ENCODE data around the gene BMP8B.
"Not testable (repeated sequence)": the region's sequence is repeated elsewhere in the genome, so short reads cannot be mapped to it uniquely, and the experiment has no call there.

Gene BMP8B

DNA sequence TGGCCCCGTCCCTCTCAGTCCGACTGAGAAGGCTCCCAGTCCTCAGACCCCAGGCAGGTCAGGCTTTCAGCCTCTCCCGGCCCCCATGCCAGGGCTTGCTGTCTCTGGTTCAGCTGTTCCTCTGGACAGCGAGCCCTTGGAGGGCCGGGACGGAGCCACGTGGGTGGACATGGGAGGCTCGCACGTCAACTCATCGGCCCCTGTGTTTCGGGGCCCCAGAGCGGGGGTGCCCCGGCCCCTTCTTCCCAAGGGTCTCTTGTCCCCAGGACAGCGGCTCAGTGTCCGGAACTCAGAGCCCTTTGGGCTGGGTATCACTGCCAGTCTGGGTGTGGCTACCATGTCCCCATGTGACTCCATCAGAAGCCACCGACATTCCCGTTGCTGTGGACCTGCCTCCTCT lies 10.8 kb downstream of the BMP8B start:
- not testable (repeated sequence) for DNase-seq (ENCODE audit: low read depth)

DNA sequence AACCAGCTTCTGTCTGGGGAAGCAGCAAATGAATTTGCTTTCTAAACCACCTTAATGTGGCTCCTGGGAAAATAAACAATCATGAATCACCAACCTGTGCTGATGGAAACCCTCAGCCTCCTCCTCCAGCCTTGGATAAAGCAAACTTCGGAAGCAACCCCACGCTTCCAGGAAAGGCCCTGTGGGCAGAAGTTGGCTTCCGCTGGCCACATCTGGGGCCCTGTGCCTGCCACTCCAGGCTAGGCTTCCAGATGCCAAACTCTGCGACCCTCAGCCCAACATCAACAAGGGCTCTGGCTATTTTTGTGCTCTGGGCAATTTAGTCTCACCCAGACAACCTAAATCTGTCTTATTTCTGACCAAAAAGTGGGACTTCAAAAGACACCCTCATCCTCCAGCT lies 11.4 kb downstream of the BMP8B start:
- DNase-seq (ENCODE audit: low read depth) = no peak

DNA sequence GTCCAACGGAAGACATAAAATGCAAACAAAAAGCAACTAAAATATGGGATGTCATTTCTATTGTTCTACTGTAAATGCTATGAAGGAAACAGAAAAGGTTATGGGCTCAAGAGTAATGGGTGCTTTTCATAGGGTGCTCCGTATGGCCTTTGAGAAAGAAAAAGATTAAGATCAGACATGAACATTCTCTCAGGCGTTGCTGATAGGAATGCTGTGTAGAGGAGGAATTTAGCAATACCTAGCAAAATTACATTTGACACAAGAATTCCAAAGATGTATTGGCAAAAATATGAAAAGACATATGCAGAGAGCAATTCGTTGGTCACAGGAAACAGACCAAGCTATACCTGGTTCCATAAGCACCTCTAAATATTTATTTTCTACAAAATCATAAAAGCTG lies 11.8 kb downstream of the BMP8B start:
- no peak for DNase-seq (ENCODE audit: low read depth)

DNA sequence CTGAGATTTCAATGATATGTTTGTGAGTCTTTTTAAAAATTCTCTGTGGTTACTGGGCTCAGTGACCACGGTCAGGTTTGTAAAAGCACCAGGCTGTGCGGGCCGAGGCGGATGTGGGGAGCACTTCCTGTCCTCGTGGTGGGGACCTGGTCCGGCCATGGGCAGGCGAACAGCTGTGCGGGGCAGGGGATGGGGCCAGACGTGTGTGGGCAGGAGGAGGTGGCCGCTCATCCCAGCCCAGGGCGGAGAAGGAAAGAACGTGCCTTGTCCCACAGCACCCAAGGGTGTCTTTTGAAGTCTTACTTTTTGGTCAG lies 12.3 kb downstream of the BMP8B start:
- DNase-seq (ENCODE audit: low read depth) = no peak

DNA sequence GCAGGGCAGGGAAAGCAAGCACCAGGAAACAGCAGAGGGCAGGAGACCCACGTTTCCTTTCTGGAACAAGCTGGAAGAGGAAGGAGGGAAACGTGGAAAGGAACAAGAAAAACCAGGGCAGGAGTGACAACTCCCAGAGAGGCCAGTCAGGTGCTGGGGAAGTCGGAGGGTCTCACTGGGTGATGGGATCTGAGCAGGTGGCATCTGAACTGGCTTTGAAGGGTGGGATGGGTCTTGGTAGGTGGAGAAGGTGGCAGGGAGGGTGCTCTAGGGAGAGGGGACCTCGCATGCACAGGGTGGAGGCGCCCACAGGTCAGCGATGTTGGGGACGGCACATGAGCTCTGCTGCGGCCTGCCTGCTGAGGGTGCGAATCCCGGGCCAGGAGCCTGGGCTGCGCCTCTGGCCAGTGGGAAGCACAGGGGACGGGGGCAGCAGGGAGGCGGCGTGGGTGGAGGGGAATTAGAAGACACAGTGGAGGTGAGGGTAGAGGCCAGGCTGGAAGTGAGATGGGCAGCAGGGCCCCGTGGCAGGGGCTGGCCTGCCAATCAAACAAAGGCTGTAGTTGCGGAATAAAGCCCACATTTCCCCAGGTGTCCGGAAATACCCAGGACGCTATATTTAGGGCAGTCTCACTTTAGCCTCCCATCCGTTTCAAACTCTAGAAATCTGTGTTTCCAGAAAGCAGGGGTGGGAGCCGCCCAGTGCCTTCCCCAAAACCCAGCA lies 12.8 kb downstream of the BMP8B start:
- not testable (repeated sequence) for DNase-seq (ENCODE audit: low read depth)

DNA sequence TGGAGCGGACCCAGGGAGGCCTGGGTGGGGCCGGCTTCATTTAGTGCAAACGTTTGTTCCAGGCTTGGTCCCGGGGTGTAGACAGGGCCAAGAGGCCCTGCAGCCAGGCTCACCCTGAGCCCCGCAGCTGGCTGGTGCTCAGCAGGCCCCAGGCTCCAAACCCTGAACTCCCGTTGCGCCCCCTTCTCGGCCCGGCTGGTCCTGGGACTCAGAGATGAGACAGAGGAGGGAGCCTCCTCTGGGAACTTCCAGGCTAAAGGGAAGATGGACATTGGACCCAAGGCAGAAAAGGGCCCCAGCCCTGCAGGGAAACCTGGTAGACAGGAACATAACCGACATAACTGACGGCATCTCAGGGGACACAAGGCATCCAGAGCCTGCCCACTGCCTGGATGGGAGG lies 13.5 kb downstream of the BMP8B start:
- not testable (repeated sequence) for DNase-seq (ENCODE audit: low read depth)

DNA sequence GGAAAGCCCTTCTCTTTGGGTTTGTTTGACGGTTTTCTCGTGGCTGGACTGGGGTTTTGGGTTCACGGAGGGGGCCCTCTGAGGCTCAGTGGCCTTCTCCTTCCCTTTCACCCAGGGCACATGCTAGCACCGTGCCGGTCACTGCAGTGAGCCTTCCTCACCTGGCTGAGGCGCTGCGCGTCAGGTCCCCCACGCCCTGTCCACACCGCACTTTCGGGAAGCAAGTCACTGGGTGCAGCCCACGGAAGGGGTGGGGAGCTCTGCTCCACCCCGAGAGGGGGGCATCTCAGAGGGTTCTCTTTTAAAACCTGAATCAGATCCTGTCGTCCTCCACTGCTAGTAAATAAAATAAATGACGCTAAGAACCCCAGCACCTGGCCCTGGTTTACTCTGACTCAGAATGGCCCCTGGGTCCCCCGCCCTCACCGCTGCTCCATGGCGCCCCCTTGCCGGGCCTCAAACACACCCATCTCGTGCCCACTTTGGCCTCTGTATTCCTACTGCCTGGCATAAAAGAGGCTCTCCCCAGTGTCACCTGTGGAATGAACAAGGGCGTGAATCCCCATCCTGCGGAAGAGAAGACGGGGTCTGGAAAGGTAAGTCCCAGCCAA lies 15.2 kb downstream of the BMP8B start:
- not testable (repeated sequence) for DNase-seq (ENCODE audit: low read depth)

DNA sequence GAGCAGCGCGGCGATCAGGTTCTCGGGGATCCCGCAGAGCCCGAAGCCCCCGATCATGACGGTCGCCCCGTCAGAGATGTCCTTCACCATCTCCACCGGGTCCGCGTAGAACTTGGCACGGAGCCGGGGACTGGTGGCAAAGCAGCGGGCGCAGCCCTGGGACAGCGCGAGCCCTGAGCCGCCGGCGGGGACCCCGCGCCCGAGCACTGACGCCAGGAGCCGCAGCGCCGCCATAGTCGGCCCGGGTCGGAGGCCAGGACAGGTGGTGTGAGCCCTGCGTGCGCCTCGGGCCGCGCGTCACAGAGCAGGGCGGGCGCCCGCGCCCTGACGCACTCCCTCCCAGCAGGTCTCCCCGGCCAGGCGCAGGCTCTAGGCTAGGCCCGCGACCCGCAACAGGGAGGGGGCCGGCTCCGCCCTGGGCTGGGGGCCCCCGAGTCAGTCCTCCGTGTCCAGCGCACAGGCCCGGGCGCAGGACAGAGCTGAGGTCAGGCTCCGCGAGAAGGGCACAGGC lies 17.6 kb downstream of the BMP8B start, which contains the start of gene OXCT2:
Gene OXCT2 (minus strand): TSS at position 327 of the 511 bp plus-strand sequence. CDS start 93 bp downstream, at position 234.
- DNase-seq (ENCODE audit: low read depth) = not testable (repeated sequence)

DNA sequence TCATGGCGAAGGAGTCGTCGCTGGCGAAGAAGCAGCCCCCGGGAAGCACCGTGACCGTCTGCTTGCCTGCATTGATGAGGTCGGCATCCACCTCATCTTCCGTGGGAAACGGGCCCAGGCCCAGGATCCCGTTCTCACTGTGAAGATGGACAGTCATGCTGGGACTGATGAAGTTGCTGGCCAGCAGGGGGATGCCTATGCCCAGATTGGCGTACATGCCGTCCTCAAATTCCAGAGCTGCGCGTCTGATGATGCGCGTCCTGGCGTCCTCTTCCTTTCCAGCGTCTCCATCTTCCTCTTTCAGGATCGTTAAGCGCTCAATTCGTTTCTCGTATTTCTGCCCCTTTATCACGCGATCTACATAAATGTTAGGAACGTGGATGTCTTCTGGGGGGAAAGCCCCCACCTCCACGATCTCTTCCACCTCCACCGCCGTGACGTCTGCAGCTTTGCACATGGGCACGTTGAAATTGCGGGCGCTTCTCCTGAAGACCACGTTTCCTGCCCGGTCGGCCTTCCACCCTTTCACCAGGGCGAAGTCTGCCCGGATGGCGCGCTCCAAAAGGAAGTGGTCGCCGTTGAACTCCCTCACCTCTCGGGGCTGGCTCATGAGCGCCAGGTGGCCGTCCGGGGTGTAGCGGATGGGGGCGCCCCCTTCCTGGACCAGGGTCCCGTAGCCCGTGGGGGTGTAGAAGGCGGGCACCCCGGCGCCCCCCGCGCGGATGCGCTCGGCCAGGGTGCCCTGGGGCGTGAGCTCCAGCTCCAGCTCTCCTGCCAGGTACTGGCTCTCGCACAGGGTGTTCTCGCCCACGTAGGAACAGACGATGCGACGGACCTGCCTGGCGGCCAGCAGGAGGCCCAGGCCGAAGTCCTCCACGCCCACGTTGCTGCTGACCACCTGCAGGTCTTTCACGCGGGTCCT lies 18.3 kb downstream of the BMP8B start:
- DNase-seq (ENCODE audit: low read depth) = not testable (repeated sequence)

DNA sequence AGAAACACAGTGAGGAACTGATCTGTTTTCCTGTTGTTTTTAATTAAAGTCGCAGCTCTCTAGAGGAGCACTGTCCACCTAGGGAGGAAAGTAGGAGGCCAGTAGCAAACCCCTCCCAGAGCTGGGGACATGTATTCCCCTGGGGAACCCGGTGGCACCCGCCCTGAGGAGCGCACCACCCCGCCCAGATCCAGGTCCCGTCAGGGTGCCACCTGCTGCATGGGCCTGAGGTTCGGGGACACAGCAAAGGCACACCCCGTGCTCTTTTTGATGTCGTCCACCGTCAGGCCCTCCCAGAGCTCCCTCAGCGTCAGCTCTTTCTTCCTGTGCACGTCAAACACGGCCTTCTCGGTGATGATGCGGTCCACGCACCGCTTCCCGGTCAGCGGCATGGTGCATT lies 19.2 kb downstream of the BMP8B start:
- DNase-seq (ENCODE audit: low read depth) = not testable (repeated sequence)

DNA sequence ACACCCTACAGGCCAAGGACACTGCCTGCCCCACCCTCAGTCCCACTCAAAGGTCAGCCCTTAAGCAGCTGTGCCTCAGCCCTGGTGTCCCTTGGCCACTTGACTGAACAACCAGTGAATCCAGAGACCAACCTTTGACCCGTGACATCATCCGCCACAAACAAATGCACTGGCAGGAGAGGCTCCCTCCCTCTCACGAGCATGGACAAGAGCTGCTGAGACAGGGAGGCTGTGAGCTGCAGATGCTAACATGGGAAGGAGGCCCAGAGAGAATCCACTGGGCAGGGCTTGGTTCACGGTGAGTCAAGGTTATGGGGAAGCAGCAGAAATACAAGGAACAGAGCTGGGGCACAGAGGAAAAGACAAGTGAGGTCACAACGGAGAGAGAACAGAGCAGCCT lies 22.2 kb downstream of the BMP8B start:
- not testable (repeated sequence) for DNase-seq (ENCODE audit: low read depth)

DNA sequence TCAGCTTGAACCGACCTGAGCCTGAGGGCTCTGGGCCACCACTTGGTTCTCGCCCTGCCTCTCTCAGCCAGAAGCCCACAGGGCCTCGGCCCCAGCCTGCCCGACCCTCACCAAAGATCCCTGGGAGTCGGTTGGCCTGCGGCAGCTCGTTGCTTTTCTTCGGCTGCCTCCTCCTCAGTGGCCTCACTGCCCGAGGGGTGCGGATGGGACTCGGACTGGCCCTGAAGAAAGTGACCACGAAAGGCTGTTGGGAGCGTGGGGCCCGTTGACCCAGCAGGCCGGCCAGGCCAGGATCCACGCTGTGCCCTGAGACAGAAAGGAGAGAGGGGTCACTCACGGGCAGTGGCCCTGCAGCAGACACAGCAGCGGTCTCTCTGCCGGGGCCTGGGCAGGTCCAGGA lies 24.2 kb downstream of the BMP8B start:
- not testable (repeated sequence) for DNase-seq (ENCODE audit: low read depth)

DNA sequence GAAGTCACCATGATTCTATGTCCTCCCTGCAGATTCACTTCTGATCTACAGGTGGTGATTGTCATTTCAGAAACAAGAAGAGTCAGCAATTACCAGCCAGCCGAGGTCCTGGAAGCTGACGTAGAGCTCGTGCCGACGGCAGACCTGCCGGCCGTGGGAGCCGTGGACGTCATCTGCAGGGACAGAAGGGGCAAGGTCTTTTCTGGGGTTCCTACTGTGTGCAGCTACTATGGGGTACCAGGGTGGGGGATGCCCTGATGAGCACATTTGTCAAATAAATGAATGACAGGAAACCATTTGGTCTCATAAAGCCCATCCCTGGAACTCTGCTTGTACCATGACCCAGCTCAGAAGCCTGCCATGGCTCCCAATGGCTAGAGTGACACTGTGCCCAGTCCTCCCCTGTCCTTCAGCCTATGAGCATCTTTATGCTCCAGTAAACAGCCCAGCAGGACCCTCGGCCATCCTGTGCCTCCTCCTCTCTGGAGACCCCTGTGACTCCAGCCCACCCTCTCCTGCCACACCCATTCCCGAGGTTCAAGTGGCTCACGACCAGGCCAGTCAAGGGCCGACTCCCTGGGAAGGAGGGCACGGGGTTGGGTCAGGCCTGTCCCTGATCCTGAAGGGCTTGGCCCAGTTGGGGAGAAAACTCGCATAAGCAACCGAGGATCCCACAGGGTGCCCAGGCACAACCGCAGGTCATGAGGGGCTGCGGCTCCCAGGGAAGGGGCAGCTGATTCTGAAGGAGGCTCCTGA lies 24.9 kb downstream of the BMP8B start:
- DNase-seq (ENCODE audit: low read depth) = not testable (repeated sequence)

DNA sequence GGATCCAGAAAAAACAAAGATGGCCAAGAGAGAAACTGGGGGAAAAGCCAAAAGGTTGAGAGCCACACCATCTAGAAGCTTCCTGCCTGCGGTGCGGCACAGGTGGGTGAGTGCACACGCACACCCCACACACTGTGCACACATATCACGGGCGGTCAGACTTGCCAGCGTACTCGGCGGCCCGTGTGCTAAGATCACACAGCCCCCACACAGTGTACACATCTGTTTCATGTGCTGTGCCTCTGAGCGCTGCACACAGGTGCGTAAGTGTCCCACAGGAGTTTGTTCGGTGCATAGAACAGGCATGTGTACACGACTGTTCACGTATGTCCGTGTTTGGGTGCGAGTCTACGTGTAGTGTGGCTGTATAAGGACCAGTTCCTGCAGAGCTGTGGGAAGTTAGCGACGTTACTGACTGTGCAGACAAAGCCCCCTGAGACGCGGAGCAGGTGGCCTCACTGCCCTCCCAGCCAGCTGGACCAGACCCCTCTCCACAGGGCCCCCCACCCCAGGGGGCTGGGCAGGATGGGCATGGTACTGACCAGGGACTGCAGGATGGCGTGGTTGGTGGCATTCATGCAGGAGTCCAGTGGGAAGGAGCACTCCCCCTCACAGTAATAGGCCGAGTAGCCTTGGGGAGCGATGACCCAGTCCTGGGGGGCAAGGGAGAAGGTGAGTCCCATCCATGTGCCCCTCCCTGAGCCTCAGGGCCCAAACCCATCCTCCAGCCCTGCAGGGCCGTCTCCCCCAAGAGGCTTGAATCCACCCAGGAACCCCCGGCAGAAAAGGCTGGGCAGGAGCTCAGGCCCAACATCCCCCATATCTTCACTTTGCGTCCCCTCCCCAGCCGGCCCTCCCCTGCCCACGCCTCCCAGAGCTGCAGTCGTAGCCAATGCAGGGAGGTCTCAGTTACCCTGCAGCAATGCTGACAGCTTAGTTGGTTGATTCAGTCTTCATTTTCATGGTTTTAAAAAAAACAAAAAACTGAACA lies 25.8 kb downstream of the BMP8B start:
- no peak for DNase-seq (ENCODE audit: low read depth)

DNA sequence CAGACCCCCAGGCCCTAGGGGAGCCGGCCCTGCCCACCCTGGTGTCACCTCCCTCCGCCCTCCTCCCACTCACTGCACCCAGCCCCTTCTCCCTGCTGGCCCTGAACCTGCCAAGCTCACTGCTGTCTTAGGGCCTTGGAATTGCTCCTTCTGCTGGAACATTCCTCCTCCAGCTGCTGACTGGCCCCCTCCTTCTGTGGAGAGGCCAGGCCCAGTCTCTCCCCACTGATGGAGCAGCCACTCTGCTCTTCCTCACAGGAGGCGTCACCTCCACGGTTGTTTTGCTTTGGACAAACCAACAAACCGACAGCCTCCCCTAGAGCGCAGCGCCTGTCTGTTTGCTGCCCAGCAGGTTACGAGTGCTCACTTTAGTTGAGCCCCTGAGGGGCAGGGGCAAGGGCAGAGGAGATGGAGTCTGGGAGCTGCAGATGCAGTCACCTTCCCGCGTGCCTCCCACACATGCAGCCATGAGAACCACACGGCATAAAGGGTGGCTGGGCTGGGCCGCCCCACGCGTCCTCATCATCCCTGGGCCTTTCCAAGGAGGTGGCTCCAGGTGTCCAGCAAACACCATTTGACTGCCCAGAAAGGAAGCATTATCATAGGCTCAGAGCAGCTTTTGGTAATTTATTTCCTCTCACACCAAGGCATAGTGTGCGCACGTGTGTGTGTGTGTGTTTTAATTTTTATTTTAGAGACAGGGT lies 27.0 kb downstream of the BMP8B start:
- DNase-seq (ENCODE audit: low read depth) = no peak

DNA sequence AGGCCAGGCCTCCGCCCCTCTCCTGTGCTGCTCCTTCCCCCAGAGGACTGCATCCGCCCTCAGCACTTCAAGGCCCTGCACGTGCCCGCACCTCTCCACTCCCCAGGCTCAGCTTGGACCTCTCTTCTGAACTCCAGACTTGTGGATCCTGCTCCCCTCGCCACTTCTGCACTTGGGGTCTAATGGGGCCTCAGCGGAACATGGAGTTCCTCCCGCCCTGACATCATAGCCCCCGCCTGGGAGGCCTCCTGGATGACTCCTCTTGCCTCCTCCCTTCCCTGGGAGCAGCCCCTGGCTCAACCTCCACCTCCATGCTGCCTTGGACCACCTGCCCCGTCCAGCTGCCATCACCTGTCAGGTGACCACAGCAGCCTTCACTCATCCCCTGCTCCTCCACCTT lies 27.6 kb downstream of the BMP8B start:
- no peak for DNase-seq (ENCODE audit: low read depth)

DNA sequence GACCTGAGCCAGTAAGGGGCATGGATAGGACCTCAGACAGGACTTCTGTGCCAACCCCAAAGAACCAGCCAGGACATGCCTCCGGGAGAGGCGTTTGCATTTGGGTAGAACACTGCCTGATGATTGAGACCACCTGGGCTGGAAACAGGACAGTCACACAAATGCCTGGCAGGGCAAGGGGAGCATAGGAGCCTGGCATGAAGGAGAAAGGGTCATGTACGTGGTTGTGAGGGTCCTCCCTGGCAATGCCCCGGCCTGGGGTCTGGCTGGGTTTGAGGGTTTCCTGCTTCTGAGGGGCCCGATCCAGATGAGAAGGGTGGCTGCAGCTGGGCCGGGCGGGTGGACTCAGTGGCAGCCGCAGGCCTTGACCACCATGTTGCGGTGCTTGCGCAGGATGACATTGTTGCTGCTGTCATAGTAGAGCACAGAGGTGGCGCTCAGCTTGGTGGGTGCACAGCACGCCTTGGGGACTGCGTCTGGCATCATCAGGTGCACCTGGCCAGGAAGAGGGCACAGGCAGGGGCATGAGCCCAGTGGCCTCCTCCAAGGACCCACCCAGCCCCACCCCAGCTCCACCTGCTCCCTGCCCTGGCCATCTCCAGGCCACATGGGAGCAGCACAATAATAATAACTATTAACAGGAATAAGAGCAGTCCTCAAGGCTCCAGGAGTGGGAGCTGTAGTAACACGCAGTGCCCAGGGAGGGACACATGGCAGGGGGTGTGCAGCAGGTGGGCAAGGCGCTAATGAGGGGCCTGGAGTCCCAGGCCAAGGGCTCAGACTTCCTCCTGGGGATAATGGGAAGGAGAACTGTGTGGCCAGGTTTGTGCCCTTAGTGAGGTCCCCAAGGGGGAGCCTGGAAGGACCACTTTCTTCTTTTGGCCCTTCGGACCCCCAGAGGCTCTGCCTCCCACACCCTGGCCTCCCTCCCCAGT lies 28.3 kb downstream of the BMP8B start:
- DNase-seq (ENCODE audit: low read depth) = no peak

DNA sequence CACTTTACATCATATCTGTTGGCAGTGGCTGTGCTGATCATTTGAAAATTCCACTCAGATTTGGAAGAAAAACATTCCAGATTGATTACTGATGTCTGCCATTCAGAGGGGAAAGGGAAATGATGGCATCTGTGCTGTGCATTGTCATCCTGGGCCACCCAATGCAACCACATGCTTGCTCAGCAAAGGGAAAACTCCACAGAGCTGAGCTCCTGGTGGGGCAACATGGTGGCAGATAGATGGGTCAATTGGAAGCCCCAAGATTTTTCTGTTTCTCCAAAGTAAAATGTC lies 29.3 kb downstream of the BMP8B start:
- no peak for DNase-seq (ENCODE audit: low read depth)

Measured in T-helper 22 cell (primary cell).